Astrocyte (in vitro differentiated cells and primary cell): Measurements from ENCODE around the gene UBE2J2. TPM values are rescaled to one million over a fixed set of nuclear protein-coding genes. Genes with fewer than 3 reads are reported as not detected.

Experiments used
- DNase-seq: peaks from one replicate; pipeline ENCODE4 v3.0.0-alpha.2; 2010; ENCODE audit warnings: low read depth
- FAIRE-seq: peaks from 2 replicates; lab custom pipeline; 2011; peaks lifted over from hg19 to GRCh38; lab: Jason Lieb, UNC
- H2AFZ ChIP-seq: 2 replicates; pipeline ENCODE4 v1.6.0; 2012; ENCODE audit warnings: low read depth, low read length, inconsistent platforms
- H3K27ac ChIP-seq: 2 replicates; pipeline ENCODE4 v1.5.1; 2011; ENCODE audit warnings: low read depth, low read length, inconsistent platforms
- H3K27me3 ChIP-seq: 2 replicates; pipeline ENCODE4 v1.6.0; 2011; ENCODE audit warnings: low read length, inconsistent platforms; ENCODE audit not compliant: insufficient read depth
- H3K36me3 ChIP-seq: 2 replicates; pipeline ENCODE4 v1.5.1; 2011; ENCODE audit warnings: low read length, inconsistent platforms; ENCODE audit not compliant: insufficient read depth
- H3K4me1 ChIP-seq: 2 replicates; pipeline ENCODE4 v1.5.1; 2011; ENCODE audit warnings: low read length, inconsistent platforms; ENCODE audit not compliant: insufficient read depth
- H3K4me2 ChIP-seq: 2 replicates; pipeline ENCODE4 v1.6.0; 2012; ENCODE audit warnings: low read length, inconsistent platforms
- H3K4me3 ChIP-seq: 2 replicates; pipeline ENCODE4 v1.5.1; 2011; ENCODE audit warnings: low read depth, mild to moderate bottlenecking, low read length, inconsistent platforms; ENCODE audit not compliant: insufficient read depth
- H3K79me2 ChIP-seq: 2 replicates; pipeline ENCODE4 v1.6.0; 2012; ENCODE audit warnings: mild to moderate bottlenecking, low read length, inconsistent platforms; ENCODE audit not compliant: insufficient read depth
- H3K9ac ChIP-seq: 2 replicates; pipeline ENCODE4 v1.6.0; 2012; ENCODE audit warnings: mild to moderate bottlenecking, low read length, inconsistent platforms
- H3K9me3 ChIP-seq: 2 replicates; pipeline ENCODE4 v1.5.1; 2012; ENCODE audit warnings: low read depth, mild to moderate bottlenecking, low read length, inconsistent platforms; ENCODE audit not compliant: insufficient read depth
- H4K20me1 ChIP-seq: 2 replicates; pipeline ENCODE4 v1.6.0; 2012; ENCODE audit warnings: low read length, inconsistent platforms; ENCODE audit not compliant: insufficient read depth
- H3K27ac Mint-ChIP-seq: one replicate; pipeline ENCODE4 v1.8.0; 2021; ENCODE audit warnings: mild to moderate bottlenecking, mixed read lengths; ENCODE audit not compliant: unreplicated experiment
- H3K27me3 Mint-ChIP-seq: one replicate; pipeline ENCODE4 v1.8.0; 2021; ENCODE audit warnings: low read depth, mixed read lengths; ENCODE audit not compliant: unreplicated experiment
- H3K36me3 Mint-ChIP-seq: one replicate; pipeline ENCODE4 v1.8.0; 2021; ENCODE audit warnings: low read depth, mixed read lengths; ENCODE audit not compliant: unreplicated experiment
- H3K4me1 Mint-ChIP-seq: one replicate; pipeline ENCODE4 v1.8.0; 2021; ENCODE audit warnings: low read depth, mixed read lengths; ENCODE audit not compliant: unreplicated experiment
- H3K4me3 Mint-ChIP-seq: one replicate; pipeline ENCODE4 v1.8.0; 2021; ENCODE audit warnings: mild to moderate bottlenecking, moderate library complexity, mixed read lengths; ENCODE audit not compliant: unreplicated experiment
- H3K9me3 Mint-ChIP-seq: one replicate; pipeline ENCODE4 v1.8.0; 2021; ENCODE audit warnings: mild to moderate bottlenecking, mixed read lengths; ENCODE audit not compliant: unreplicated experiment
- CTCF ChIP-seq: IDR thresholded peaks from 2 replicates; pipeline ENCODE4 v1.5.1; 2011; ENCODE audit warnings: low read depth, mild to moderate bottlenecking, inconsistent platforms, low read length, moderate library complexity; ENCODE audit not compliant: insufficient read depth
- EZH2 ChIP-seq: IDR thresholded peaks from 2 replicates; pipeline ENCODE4 v1.6.1; 2012; ENCODE audit warnings: mild to moderate bottlenecking, low read length, inconsistent platforms; ENCODE audit not compliant: insufficient read depth
- total RNA-seq: library from RNA; stranded (reverse); gene quantifications from 2 replicates; pipeline ENCODE4 v1.2.1, GENCODE V29; 2021

Gene UBE2J2
- total RNA-seq, 1 donor from 2014 or later: 67.4 TPM

- TF ChIP-seq EZH2: no peak
- peaks cover 26% of the 10 kb centered on the region for H3K4me1 Mint-ChIP-seq
- H3K4me2 ChIP-seq: no peak overlapping the region
- peaks cover 38% of the 10 kb centered on the region for H3K4me1 ChIP-seq
- no peak overlapping the region for H3K27ac Mint-ChIP-seq
- FAIRE-seq: no peak
- no peak overlapping the region for H3K9ac ChIP-seq
- H3K4me3 ChIP-seq: no peak overlapping the region
- peak overlapping the region; percentile 76 for H3K4me3 Mint-ChIP-seq
- H3K9me3 ChIP-seq: no peaks in the 10 kb centered on the region
- H3K27me3 ChIP-seq: no peaks in the 10 kb centered on the region
- no peak overlapping the region for H3K27ac ChIP-seq
- H4K20me1 ChIP-seq: peaks cover 74% of the 10 kb centered on the region
- H3K27me3 Mint-ChIP-seq: no peaks in the 10 kb centered on the region
- peaks cover 7% of the 10 kb centered on the region for H3K36me3 Mint-ChIP-seq
- no peaks in the 10 kb centered on the region for H3K36me3 ChIP-seq
- no peak for DNase-seq
- H2AFZ ChIP-seq: no peak overlapping the region
- no peaks in the 10 kb centered on the region for H3K9me3 Mint-ChIP-seq
- peaks cover 83% of the 10 kb centered on the region for H3K79me2 ChIP-seq
Observed at GRCh38 chr1:1322418-1322817, 48.8 kb upstream of the UBE2J2 start.

- no peak for TF ChIP-seq EZH2
- no peak for TF ChIP-seq CTCF
- peaks cover 2% of the 10 kb centered on the region for H3K36me3 ChIP-seq
- peak overlapping the region; percentile 31 for H3K9ac ChIP-seq
- no peak overlapping the region for H3K4me3 ChIP-seq
- Mint-ChIP-seq H3K4me3 (no peak overlapping the region), H3K27ac (no peak overlapping the region), H3K9me3 (no peaks in the 10 kb centered on the region), H3K27me3 (no peaks in the 10 kb centered on the region), H3K36me3 (peaks cover 9% of the 10 kb centered on the region), H3K4me1 (peaks cover 26% of the 10 kb centered on the region)
- H2AFZ ChIP-seq: no peak overlapping the region
- H3K4me1 ChIP-seq: peaks cover 38% of the 10 kb centered on the region
- no peaks in the 10 kb centered on the region for H3K27me3 ChIP-seq
- H3K79me2 ChIP-seq: peaks cover 82% of the 10 kb centered on the region
- H4K20me1 ChIP-seq: peaks cover 71% of the 10 kb centered on the region
- H3K27ac ChIP-seq: no peak overlapping the region
- FAIRE-seq: no peak
- H3K4me2 ChIP-seq: peak overlapping the region; percentile 35
- no peaks in the 10 kb centered on the region for H3K9me3 ChIP-seq
- no peak for DNase-seq
Observed at GRCh38 chr1:1321477-1321876, 47.8 kb upstream of the UBE2J2 start.

GRCh38 chr1:1320666-1321448 is 47.2 kb upstream of the UBE2J2 start:
- Mint-ChIP-seq H3K4me1 (peaks cover 27% of the 10 kb centered on the region), H3K9me3 (no peaks in the 10 kb centered on the region), H3K27ac (no peak overlapping the region), H3K27me3 (no peaks in the 10 kb centered on the region), H3K36me3 (peaks cover 10% of the 10 kb centered on the region), H3K4me3 (no peak overlapping the region)
- DNase-seq (peak; percentile 55), FAIRE-seq (no peak)
- H3K4me1 ChIP-seq: peaks cover 38% of the 10 kb centered on the region
- TF ChIP-seq CTCF (no peak), EZH2 (no peak)
- no peaks in the 10 kb centered on the region for H3K27me3 ChIP-seq
- H3K36me3 ChIP-seq: peaks cover 5% of the 10 kb centered on the region
- peak overlapping the region; percentile 31 for H3K9ac ChIP-seq
- H3K79me2 ChIP-seq: peaks cover 82% of the 10 kb centered on the region
- no peak overlapping the region for H3K4me3 ChIP-seq
- H3K9me3 ChIP-seq: no peaks in the 10 kb centered on the region
- H4K20me1 ChIP-seq: peaks cover 69% of the 10 kb centered on the region
- peak overlapping the region; percentile 50 for H3K27ac ChIP-seq
- peak overlapping the region; percentile 35 for H3K4me2 ChIP-seq
- no peak overlapping the region for H2AFZ ChIP-seq
